HG03432 (cell line): Measurements from ENCODE around the gene SDHAF2.
"Not testable (repeated sequence)": the region's sequence is repeated elsewhere in the genome, so short reads cannot be mapped to it uniquely, and the experiment has no call there.

ENCODE experiments used
- ATAC-seq: cut with Tn5 transposase; IDR thresholded peaks from one replicate; pipeline ENCODE4 v1.9.1; 2021; ENCODE audit warnings: mild to moderate bottlenecking, moderate library complexity; ENCODE audit not compliant: unreplicated experiment

The SDHAF2 gene

GRCh38 chr11:61429691-61430582, at the start of gene SDHAF2, which contains the start of gene CPSF7:
Gene SDHAF2 (plus strand): TSS chr11:61430124. CDS start chr11:61430147, 23 bp downstream.
Gene CPSF7 (minus strand): TSS chr11:61429975. CDS start chr11:61429235, 740 bp downstream.
- ATAC-seq, result peak; percentile 89

- ATAC-seq, result no peak
Measured at GRCh38 chr11:61380884-61381283, 49.0 kb upstream of the SDHAF2 start.

GRCh38 chr11:61383859-61384258, 46.1 kb upstream of the SDHAF2 start:
- not testable (repeated sequence) for ATAC-seq

- ATAC-seq, result no peak
Measured at GRCh38 chr11:61384271-61385242, 45.4 kb upstream of the SDHAF2 start.

- ATAC-seq, result no peak
Measured at GRCh38 chr11:61390161-61390560, 39.8 kb upstream of the SDHAF2 start.

- no peak for ATAC-seq
Measured at GRCh38 chr11:61392981-61393595, 36.8 kb upstream of the SDHAF2 start.

GRCh38 chr11:61401173-61401572, 28.8 kb upstream of the SDHAF2 start:
- no peak for ATAC-seq

GRCh38 chr11:61401573-61401972, 28.4 kb upstream of the SDHAF2 start:
- no peak for ATAC-seq

- no peak for ATAC-seq
Measured at GRCh38 chr11:61403658-61404057, 26.3 kb upstream of the SDHAF2 start.

- ATAC-seq, result no peak
Measured at GRCh38 chr11:61404103-61404502, 25.8 kb upstream of the SDHAF2 start.

- no peak for ATAC-seq
Measured at GRCh38 chr11:61404641-61405040, 25.3 kb upstream of the SDHAF2 start.

GRCh38 chr11:61406067-61406466, 23.9 kb upstream of the SDHAF2 start:
- ATAC-seq, result no peak

- no peak for ATAC-seq
Measured at GRCh38 chr11:61406991-61407728, 22.8 kb upstream of the SDHAF2 start.

GRCh38 chr11:61411589-61411988, 18.3 kb upstream of the SDHAF2 start:
- ATAC-seq, result no peak

GRCh38 chr11:61413496-61413895, 16.4 kb upstream of the SDHAF2 start:
- no peak for ATAC-seq

- no peak for ATAC-seq
Measured at GRCh38 chr11:61414547-61414946, 15.4 kb upstream of the SDHAF2 start.

- no peak for ATAC-seq
Measured at GRCh38 chr11:61415381-61415780, 14.5 kb upstream of the SDHAF2 start.

GRCh38 chr11:61416941-61417340, 13.0 kb upstream of the SDHAF2 start:
- no peak for ATAC-seq

- ATAC-seq, result no peak
Measured at GRCh38 chr11:61417670-61418069, 12.3 kb upstream of the SDHAF2 start.

- ATAC-seq, result no peak
Measured at GRCh38 chr11:61418136-61418535, 11.8 kb upstream of the SDHAF2 start.
